Stimulated activated CD8-positive, alpha-beta memory T cell treated with anti-CD3 and anti-CD28 coated beads, Interleukin-4, amount 100 ng/mL, for 48 hours (primary cell): ENCODE measurements around the gene RNF223.
"Not testable (repeated sequence)": the region's sequence is repeated elsewhere in the genome, so short reads cannot be mapped to it uniquely, and the experiment has no call there.

Experiments
- DNase-seq: peaks from one replicate; pipeline ENCODE4 v3.0.0-alpha.2; 2020

RNF223 gene

DNA sequence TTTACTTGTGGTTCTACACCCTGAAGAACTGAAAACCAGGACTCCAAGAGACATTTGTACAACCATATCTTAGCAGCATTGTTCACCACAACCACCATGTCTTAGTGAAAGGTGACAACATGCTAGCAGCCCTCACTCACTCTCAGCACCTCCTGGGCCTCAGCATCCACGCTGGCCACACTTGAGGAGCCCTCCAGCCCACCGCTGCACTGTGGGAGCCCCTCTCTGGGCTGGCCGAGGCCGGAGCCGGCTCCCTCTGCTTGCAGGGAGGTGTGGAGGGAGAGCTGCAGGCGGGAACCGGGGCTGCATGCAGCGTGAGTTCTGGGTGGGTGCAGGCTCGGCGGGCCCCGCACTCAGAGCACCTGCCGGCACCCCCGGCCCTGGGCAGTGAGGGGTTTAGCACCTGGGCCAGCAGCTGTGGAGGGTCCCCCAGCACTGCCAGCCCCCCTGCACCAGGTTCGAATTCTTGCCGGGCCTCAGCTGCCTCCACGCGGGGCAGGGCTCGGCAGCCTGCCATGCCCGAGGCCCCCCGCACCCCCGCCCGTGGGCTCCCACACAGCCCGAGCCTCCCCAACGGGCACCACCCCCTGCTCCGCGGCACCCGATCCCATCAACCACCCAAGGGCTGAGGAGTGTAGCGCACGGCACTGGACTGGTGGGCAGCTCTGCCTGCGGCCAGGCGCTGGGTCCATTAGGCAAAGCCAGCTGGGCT is 32.6 kb upstream of the RNF223 start:
- DNase-seq, result no peak

DNA sequence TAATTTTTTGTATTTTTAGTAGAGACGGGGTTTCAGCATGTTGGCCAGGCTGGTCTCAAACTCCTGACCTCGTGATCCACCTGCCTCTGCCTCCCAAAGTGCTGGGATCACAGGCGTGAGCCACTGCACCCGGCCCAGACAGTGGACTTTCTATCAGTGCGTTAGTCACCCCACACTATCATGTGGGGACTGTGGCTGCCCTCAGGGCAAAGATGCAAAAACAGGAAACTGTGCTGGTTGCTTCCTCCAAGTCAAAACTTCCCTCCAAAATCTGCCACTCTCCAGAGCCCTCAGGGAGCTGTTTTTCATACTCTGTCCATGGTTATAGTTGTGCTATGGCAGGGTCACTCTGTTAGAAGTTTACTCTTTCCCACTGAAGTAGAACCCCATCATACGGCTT is 30.0 kb upstream of the RNF223 start:
- DNase-seq, result not testable (repeated sequence)

DNA sequence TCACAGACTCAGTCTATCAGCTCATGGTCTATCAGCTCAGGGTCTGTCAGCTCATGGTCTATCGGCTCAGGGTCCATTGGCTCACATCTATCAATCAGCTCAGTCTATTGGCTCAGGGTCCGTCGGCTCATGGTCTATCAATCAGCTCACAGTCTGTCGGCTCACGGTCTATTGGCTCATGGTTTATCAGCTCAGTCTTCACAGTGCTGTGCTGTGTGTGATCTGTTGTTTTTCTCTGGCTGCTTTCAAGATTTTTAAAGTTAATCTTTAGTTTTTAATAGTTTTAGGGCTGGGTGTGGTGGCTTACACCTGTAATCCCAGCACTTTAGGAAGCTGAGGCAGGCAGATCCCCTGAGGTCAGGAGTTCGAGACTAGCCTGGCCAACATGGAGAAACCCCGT is 27.4 kb upstream of the RNF223 start:
- DNase-seq, result no peak

- DNase-seq, result no peak
These were observed 26.2 kb upstream of the RNF223 start for GRCh38 chr1:1100296-1100695.

DNA sequence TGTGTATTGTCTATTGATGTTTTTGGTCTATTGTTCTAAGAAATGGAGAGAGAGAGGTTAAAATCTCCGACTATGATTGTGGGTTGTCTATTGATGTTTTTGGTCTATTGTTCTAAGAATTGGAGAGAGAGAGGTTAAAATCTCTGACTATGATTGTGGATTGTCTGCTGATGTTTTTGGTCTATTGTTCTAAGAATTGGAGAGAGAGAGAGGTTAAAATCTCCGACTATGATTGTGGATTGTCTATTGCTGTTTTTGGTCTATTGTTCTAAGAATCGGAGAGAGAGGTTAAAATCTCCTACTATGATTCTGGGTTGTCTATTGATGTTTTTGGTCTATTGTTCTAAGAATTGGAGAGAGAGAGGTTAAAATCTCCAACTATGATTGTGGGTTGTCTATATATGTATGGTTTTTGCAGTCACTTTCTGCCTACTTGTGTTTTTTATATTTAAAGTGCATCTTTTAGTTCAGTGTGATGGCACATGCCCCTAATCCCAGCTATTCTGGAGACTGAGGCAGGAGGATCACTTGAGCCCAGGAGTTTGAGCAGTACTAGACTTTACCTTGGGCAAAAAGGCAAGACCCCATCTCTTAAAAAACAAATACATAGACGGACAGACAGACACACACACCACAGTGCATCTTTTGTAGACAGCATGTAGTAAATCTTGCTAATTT is 25.5 kb upstream of the RNF223 start:
- no peak for DNase-seq

DNA sequence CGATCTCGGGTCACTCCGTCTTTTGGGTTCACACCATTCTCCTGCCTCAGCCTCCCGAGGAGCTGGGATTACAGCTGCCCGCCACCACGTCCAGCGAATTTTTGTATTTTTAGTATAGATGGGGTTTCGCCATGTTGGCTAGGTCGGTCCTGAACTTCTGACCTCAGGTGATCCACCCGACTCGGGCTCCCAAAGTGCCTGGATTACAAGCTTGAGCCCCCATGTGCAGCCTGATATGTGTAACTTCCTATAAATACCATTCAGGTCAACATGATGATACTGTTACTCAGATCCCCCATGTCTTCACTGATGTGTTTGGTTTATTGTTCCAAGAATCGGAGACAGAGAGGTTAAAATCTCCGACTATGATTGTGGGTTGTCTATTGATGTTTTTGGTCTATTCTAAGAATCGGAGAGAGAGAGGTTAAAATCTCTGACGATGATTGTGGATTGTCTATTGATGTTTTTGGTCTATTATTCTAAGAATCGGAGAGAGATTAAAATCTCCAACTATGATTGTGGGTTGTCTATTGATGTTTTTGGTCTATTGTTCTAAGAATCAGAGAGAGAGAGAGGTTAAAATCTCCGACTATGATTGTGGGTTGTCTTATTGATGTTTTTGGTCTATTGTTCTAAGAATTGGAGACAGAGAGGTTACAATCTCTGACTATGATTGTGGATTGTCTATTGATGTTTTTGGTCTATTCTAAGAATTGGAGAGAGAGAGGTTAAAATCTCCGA is 24.7 kb upstream of the RNF223 start:
- no peak for DNase-seq

DNA sequence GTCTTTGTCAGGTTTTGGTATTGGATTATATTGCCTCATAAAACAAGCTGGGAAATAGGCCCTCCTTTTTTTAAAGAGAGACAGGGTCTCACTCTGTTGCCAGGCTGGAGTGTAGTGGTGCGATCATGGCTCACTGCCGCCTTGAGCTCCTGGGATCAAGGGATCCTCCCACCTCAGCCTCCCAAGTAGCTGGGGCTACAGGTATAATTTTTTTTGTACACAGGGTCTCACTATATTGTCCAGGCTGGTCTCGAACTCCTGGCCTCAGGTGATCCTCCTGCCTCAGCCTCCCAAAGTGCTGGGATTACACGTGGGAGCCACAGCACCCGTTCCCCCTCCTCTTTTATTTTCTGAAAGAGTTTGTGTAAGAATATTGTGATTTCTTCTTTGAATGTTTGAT is 22.0 kb upstream of the RNF223 start:
- not testable (repeated sequence) for DNase-seq

DNA sequence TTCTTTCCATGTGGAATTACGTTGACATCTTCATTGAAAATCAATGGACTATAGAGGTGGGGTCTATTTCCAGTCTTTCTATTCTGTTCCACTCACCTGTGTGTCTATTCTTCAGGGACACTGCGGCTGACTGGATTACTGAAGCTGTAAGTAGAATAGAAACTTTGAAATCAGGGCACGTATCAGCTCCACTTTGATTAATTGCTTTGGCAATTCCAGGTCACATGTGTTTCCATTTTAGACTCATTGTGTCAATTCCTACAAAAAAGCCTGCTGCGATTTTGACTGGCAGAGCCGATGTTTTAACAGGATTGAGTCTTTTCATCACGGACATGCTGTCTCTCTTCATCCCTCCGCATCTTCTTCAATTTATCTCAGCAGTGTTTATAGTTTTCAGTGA is 20.9 kb upstream of the RNF223 start:
- no peak for DNase-seq

DNA sequence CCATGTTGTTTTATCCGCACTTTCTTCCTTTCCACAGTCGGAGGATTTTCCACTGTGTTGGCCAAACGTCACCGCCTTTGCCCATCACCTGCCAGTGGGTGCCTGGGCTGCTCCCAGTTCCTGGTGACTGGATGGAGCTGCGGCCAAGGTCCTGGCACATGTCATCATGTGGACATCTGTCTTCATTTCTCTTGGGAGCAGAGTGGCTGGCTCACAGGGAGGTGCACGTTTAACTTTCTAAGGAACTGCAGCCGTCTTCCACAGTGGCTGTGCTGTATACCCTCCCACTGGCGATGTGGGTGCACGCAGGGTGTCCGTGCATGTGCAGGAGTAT is 19.5 kb upstream of the RNF223 start:
- DNase-seq, result no peak

- DNase-seq, result no peak
These were observed 18.9 kb upstream of the RNF223 start for GRCh38 chr1:1092894-1093609.

DNA sequence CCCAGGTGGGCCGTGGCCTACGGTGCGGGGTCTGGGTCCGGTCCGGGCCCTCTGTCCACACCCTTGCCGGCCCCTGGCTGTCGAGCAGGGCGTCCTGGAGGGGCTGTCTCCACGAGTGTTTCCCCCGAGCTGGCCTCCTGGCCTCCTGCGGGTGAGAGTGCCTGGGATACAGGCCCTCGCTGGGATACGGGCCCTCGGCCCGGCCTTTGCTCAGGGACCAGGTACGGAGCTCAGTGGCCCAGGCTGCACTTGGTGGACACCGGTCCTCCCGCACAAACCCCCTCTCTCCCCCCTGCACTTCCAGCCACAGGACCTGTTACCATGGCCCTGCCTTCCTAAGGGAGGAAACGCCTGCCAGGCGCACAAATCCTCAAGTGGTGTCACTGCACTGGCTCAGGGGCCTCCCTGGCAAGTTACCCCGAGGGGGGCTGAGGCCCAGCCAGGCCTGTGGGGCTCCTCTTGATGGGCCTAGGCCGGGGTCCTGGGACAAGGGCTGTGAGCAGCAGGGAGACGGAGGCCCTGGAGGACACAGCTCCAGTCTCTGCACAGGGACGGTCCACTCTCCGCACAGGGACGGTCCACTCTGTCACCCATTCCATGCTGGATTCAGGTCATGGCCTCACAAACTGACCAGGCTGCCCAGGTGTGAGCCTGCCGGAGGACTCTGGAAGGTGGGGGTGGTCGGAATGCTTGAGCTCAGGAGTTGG is 18.2 kb upstream of the RNF223 start:
- no peak for DNase-seq

- DNase-seq, result no peak
These were observed 17.4 kb upstream of the RNF223 start for GRCh38 chr1:1091344-1092148.

DNA sequence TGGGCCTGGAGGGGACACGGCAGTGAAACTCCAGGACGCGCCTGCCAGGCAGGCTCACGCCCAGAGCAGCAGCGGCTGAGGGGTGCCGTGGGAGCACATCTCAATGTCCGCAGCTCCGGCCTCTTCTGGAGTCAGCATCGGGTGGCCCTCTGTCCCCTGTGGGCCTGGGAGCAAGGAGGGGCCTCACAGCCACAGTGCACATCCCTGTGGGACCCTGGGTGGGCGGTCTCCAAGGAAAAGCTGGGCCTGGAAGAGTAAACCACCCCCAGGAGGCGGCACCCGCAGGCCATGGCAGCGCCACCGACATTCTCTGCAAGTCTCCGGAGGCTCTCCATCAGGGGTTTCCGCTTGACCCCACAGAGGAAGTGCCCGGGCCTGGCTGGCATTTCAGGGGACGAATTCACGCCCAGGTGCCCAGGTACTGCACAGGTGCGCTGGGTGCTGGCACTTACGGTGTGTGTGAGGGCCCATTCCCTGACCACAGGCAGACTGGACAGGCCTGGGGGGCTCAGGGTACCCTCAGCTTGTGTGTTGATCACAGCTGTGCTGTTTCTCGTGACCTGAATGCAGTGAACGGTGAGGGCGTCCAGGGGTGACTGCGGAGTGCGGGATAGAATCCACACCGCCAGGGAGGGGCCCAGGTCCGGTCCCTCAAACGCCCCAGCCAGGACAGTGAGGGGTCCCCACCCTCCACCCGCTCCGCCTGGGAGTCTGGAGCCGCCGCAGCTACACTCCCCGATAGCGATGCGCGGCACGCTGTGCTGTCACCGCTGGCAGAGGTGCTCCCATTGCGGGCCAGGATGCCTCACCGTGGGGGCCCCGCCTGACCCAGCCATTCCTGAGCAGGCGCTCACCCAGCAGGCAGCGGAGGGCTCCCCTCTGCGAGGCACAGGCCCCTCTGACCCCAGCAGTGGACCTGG is 16.6 kb upstream of the RNF223 start:
- no peak for DNase-seq

DNA sequence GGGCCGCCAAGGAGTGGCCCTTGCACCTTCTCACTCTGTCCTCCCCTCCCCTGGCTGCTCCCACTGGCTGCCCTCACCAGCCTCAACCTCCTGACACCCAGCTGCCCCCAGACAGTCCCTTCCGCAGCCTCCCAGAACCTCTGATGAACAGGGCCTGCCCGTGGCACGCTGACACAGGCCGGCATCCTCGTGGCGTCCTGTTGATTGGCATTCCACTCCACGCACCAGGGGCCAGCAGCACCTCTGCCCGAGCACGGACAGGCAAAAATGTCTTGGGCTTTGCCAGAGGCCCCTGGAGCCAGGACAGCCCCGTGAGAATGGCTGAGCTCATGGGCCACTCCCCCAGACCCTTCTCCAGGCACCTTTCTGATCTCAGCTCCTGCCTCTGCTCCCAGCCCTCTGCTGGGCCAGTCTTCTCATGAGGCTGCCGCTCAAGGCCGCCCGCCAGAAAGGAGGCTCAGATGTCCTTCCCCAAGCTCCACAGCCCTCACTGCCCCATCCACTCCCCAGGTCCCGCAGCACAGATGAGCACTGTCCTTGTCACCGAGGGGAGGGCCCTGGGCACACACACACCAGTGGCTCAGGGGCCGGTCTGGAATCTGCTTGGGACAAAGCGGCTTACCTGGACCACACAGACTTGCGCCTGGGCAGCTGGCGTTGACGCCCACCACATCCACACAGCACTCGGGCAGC is 15.8 kb upstream of the RNF223 start:
- DNase-seq, result no peak

- DNase-seq, result no peak
These were observed 14.9 kb upstream of the RNF223 start for GRCh38 chr1:1088801-1089680.

DNA sequence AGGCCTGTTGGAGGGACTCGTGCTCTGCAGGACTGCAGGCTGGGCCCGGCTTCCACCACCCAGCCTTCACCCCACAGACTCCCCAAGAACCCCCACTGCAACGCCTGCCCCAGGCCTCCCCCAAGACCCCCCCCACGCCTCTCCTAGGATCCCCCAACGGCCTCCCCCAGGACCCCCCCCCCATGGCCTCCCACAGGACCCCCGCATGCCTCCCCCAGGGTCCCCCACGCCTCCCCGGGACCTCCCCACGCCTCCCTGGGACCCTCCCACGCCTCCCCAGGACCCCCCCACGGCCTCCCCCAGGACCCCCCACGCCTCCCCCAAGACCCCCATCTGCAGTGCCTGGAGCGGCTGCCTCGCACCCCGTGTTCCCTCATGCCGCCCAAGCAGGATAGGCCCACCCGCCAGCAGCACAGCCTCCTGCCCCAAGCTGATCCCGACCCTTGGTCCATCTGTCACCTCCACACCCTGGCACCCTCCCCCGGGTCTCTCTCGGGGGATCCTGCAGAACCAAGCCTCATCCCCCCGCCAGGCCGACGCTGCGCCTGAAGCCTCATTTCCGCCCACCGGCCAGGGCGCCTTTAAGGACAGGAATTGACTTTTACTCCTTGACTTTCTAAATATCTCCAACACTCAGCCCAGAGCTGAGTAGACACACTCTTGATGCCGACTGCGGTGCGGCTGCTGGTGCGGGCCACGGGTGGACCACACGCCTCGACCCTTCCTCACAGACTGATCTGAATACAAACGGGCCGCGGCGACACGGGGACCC is 14.1 kb upstream of the RNF223 start:
- DNase-seq, result no peak

DNA sequence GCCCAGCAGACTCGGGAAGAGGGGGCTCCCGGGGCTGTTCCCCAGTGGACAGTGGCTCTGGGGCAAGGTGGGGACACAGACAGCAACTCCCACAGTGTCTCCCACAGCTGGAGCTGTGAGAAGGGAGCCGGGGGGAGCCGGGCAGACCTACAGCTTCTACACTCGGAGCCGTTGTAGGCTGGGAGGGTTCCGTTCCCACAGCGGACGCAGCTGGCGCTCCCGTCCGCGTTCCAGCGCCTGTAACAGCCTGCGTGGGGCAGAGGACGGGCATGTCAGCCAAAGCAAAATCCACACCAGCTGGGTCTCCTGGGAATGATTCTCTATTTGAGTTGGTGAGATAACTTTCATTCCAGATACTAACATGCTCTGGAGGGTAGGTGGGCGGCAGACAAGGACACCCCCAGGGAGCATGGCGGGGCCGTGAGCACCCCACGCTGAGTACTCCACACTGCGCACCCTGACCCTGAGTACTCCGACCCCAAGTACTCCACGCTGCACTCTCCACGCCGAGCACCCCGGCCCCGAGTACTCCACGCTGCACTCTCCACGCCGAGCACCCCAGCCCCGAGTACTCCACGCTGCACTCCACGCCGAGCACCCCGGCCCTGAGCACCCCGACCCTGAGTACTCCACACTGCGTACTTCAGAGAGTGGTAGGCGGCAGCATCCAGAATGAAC is 13.4 kb upstream of the RNF223 start:
- no peak for DNase-seq

DNA sequence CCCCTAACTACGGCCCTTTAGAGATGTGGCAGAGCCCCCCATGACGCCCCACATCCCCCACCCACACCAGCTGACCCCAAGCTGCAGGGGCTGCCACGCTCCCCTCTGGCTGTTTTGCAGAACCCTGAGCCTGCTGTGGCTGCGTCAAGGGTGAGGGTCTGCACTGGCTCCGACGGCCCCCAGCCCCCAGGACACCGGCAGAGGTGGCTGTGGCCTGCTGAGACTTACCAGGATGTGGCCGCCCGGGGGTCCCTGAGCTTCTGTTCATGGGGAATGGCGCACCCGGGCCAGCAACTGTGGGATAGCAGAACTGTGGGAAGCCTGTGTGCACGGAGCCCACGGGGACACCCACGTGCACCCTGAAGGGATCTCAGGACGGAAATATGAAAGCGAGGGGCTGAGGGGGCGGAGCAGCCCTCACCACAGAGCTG is 12.8 kb upstream of the RNF223 start:
- no peak for DNase-seq
